GM21619 (cell line): ENCODE measurements around the gene ZMIZ1.

Experiments used
- ATAC-seq: cut with Tn5 transposase; IDR thresholded peaks from one replicate; pipeline ENCODE4 v1.9.1; 2021; ENCODE audit not compliant: unreplicated experiment

Gene ZMIZ1

GRCh38 chr10:79260811-79261740 lies 192.3 kb downstream of the ZMIZ1 start:
- ATAC-seq, result no peak

GRCh38 chr10:79262131-79262530 lies 193.4 kb downstream of the ZMIZ1 start:
- ATAC-seq, result no peak

GRCh38 chr10:79262959-79263746 lies 194.4 kb downstream of the ZMIZ1 start:
- ATAC-seq, result no peak

- no peak for ATAC-seq
Measured at GRCh38 chr10:79263939-79264338, 195.2 kb downstream of the ZMIZ1 start.

- ATAC-seq, result no peak
Measured at GRCh38 chr10:79264942-79265341, 196.2 kb downstream of the ZMIZ1 start.

GRCh38 chr10:79266084-79266483 lies 197.3 kb downstream of the ZMIZ1 start:
- ATAC-seq, result peak; percentile 34

GRCh38 chr10:79266543-79267312 lies 198.0 kb downstream of the ZMIZ1 start:
- peak; percentile 83 for ATAC-seq

- no peak for ATAC-seq
Measured at GRCh38 chr10:79267499-79267898, 198.7 kb downstream of the ZMIZ1 start.

- no peak for ATAC-seq
Measured at GRCh38 chr10:79268161-79268601, 199.4 kb downstream of the ZMIZ1 start.

GRCh38 chr10:79268742-79269141 lies 200.0 kb downstream of the ZMIZ1 start:
- no peak for ATAC-seq

GRCh38 chr10:79269443-79269842 lies 200.7 kb downstream of the ZMIZ1 start:
- ATAC-seq, result no peak

- ATAC-seq, result no peak
Measured at GRCh38 chr10:79269969-79270368, 201.2 kb downstream of the ZMIZ1 start.

GRCh38 chr10:79270466-79271246 lies 201.9 kb downstream of the ZMIZ1 start:
- ATAC-seq, result no peak

GRCh38 chr10:79272353-79272752 lies 203.6 kb downstream of the ZMIZ1 start:
- ATAC-seq, result no peak

- no peak for ATAC-seq
Measured at GRCh38 chr10:79273604-79274003, 204.8 kb downstream of the ZMIZ1 start.

GRCh38 chr10:79274279-79275104 lies 205.7 kb downstream of the ZMIZ1 start:
- ATAC-seq, result no peak

- ATAC-seq, result no peak
Measured at GRCh38 chr10:79275105-79275430, 206.3 kb downstream of the ZMIZ1 start.

GRCh38 chr10:79275431-79275851 lies 206.7 kb downstream of the ZMIZ1 start:
- ATAC-seq, result no peak

- no peak for ATAC-seq
Measured at GRCh38 chr10:79277579-79278269, 209.0 kb downstream of the ZMIZ1 start.
